Stimulated activated CD8-positive, alpha-beta memory T cell treated with anti-CD3 and anti-CD28 coated beads, Interleukin-7, amount 100 ng/mL, for 24 hours (primary cell): ENCODE results near the gene PRCP.

ENCODE experiments used
- DNase-seq: peaks from one replicate; pipeline ENCODE4 v3.0.0-alpha.2; 2020; ENCODE audit warnings: low read depth

The PRCP gene

GRCh38 chr11:82786001-82786400 is 114.2 kb downstream of the PRCP start:
- no peak for DNase-seq

GRCh38 chr11:82782825-82783374 is 117.3 kb downstream of the PRCP start:
- no peak for DNase-seq

- no peak for DNase-seq
Measured at GRCh38 chr11:82778776-82779175, 121.5 kb downstream of the PRCP start.

- DNase-seq: no peak
Measured at GRCh38 chr11:82776377-82776776, 123.9 kb downstream of the PRCP start.

- no peak for DNase-seq
Measured at GRCh38 chr11:82775736-82776346, 124.4 kb downstream of the PRCP start.

- no peak for DNase-seq
Measured at GRCh38 chr11:82775218-82775617, 125.0 kb downstream of the PRCP start.
